Measurements from ENCODE around the gene THUMPD2.

Gene THUMPD2

GRCh38 chr2:39696101-39696553 lies 82.9 kb downstream of the THUMPD2 start:
- in situ Hi-C loops (cut with HindIII; ENCODE audit: low pct_ligation_motif_present, low pct_unique_long_range_greater_than_20kb, low sequenced_read_pairs), result no loop called here

DNA sequence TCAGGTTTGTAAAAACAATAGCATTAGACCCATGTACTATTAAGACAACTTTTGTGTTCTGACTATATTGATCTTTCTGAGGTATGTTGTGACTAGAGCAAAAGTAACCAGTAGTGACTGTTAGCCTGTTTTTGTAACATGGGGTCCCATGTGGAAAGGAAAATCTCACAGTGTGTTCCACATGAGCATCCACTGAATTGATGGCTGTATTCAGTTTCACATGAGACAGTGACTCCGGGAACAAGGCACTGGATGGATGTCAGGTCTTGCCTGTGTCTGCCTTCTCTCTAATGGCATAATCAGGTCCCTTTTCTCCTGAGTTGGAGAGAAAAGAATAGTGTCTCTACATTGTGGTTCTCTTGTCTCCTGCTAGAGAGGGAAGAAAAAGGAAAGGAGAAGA lies 85.8 kb downstream of the THUMPD2 start:
- DNase-seq, result no peak
- in situ Hi-C loops (cut with HindIII; ENCODE audit: low pct_ligation_motif_present, low pct_unique_long_range_greater_than_20kb, low sequenced_read_pairs), result no loop called here

More at GRCh38 chr2:39696101-39696553, 82.9 kb downstream of the THUMPD2 start:
- peak; percentile 12 for DNase-seq

DNA sequence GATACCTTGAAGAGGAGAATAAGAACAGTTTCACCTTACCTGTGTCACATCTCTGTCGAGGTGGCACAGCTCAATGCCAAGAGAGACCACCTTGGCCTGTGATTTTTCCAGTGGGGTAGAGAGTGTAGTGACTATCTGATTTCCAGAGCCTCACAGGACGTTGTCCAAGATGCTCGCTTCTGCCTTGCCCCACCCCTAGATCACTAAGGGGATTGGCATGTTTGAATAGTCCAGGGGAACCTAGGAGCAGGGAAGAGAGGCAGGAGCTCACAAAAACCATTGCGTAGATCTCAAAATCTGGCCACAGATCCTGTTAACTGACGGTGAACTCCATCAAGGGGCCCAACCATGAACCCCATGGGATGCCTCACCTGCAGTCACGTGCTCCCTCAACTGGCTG lies 89.2 kb downstream of the THUMPD2 start:
- in situ Hi-C loops (cut with HindIII; ENCODE audit: low pct_ligation_motif_present, low pct_unique_long_range_greater_than_20kb, low sequenced_read_pairs), result no loop called here

GRCh38 chr2:39689272-39689841 lies 89.7 kb downstream of the THUMPD2 start:
- no peak for DNase-seq
- in situ Hi-C loops (cut with HindIII; ENCODE audit: low pct_ligation_motif_present, low pct_unique_long_range_greater_than_20kb, low sequenced_read_pairs), result no loop called here

More for the DNA sequence above, 89.2 kb downstream of the THUMPD2 start:
- DNase-seq, result no peak

GRCh38 chr2:39688181-39688580 lies 90.9 kb downstream of the THUMPD2 start:
- no peak for DNase-seq
- in situ Hi-C loops (cut with HindIII; ENCODE audit: low pct_ligation_motif_present, low pct_unique_long_range_greater_than_20kb, low sequenced_read_pairs), result no loop called here

- in situ Hi-C loops (cut with HindIII; ENCODE audit: low pct_ligation_motif_present, low pct_unique_long_range_greater_than_20kb, low sequenced_read_pairs), result no loop called here
- DNase-seq, result no peak
Measured at GRCh38 chr2:39686456-39686855, 92.6 kb downstream of the THUMPD2 start.

All from ACHN (cell line).